HG02870 (cell line): ENCODE measurements around the gene GALNT13.

Experiments
- ATAC-seq: cut with Tn5 transposase; IDR thresholded peaks from one replicate; pipeline ENCODE4 v1.9.1; 2021; ENCODE audit warnings: mild to moderate bottlenecking, moderate library complexity; ENCODE audit not compliant: unreplicated experiment

GALNT13 gene

GRCh38 chr2:154289870-154290269 is 418.1 kb downstream of the GALNT13 start:
- no peak for ATAC-seq

GRCh38 chr2:154291511-154291910 is 419.8 kb downstream of the GALNT13 start:
- ATAC-seq = no peak

- ATAC-seq = no peak
Measured at GRCh38 chr2:154291927-154292326, 420.2 kb downstream of the GALNT13 start.

- no peak for ATAC-seq
Measured at GRCh38 chr2:154293864-154294263, 422.1 kb downstream of the GALNT13 start.

GRCh38 chr2:154306266-154306970 is 434.7 kb downstream of the GALNT13 start:
- no peak for ATAC-seq

- no peak for ATAC-seq
Measured at GRCh38 chr2:154307007-154307406, 435.3 kb downstream of the GALNT13 start.

GRCh38 chr2:154324601-154325000 is 452.9 kb downstream of the GALNT13 start:
- no peak for ATAC-seq

- no peak for ATAC-seq
Measured at GRCh38 chr2:154329510-154329909, 457.8 kb downstream of the GALNT13 start.

- ATAC-seq = no peak
Measured at GRCh38 chr2:154331784-154332183, 460.1 kb downstream of the GALNT13 start.

- no peak for ATAC-seq
Measured at GRCh38 chr2:154336201-154336600, 464.5 kb downstream of the GALNT13 start.

- no peak for ATAC-seq
Measured at GRCh38 chr2:154338352-154338967, 466.7 kb downstream of the GALNT13 start.

- ATAC-seq = no peak
Measured at GRCh38 chr2:154343282-154343681, 471.6 kb downstream of the GALNT13 start.

GRCh38 chr2:154350911-154351310 is 479.2 kb downstream of the GALNT13 start:
- ATAC-seq = no peak

GRCh38 chr2:154361276-154361675 is 489.6 kb downstream of the GALNT13 start:
- ATAC-seq = no peak

GRCh38 chr2:154368153-154368552 is 496.4 kb downstream of the GALNT13 start:
- ATAC-seq = no peak

- no peak for ATAC-seq
Measured at GRCh38 chr2:154370873-154371272, 499.2 kb downstream of the GALNT13 start.

- ATAC-seq = no peak
Measured at GRCh38 chr2:154374416-154374815, 502.7 kb downstream of the GALNT13 start.

- ATAC-seq = no peak
Measured at GRCh38 chr2:154375579-154375931, 503.8 kb downstream of the GALNT13 start.

GRCh38 chr2:154381931-154382794 is 510.4 kb downstream of the GALNT13 start:
- ATAC-seq = no peak

- ATAC-seq = no peak
Measured at GRCh38 chr2:154386186-154386585, 514.5 kb downstream of the GALNT13 start.

- ATAC-seq = no peak
Measured at GRCh38 chr2:154391051-154391450, 519.3 kb downstream of the GALNT13 start.

GRCh38 chr2:154392256-154392655 is 520.5 kb downstream of the GALNT13 start:
- peak; percentile 96 for ATAC-seq
